Testis (tissue), 3 donors: ENCODE measurements around the gene MFSD6. TPM values are rescaled to one million over a fixed set of nuclear protein-coding genes. Genes with fewer than 3 reads are reported as not detected.
A peak's percentile ranks its signal among the peaks of the same experiment; 100 is the strongest.

ENCODE experiments used
- DNase-seq: peaks from one replicate; pipeline ENCODE4 v3.0.0-alpha.2; 2019
- H3K27ac ChIP-seq, 2 donors: fragments of 200-600 bp; sonication (generic); one replicate each; pipeline ENCODE4 v1.5.1; 2019
- H3K27me3 ChIP-seq: fragments of 200-600 bp; sonication (generic); one replicate; pipeline ENCODE4 v1.5.1; 2019
- H3K36me3 ChIP-seq: fragments of 200-600 bp; sonication (generic); one replicate; pipeline ENCODE4 v1.5.1; 2017; ENCODE audit warnings: low read depth; ENCODE audit errors: missing control alignments
- H3K4me1 ChIP-seq: fragments of 200-600 bp; sonication (generic); one replicate; pipeline ENCODE4 v1.5.1; 2019
- H3K4me3 ChIP-seq, 2 donors: fragments of 200-600 bp; sonication (generic); one replicate each; pipeline ENCODE4 v1.5.1; 2017 to 2019
- H3K9me3 ChIP-seq: fragments of 200-600 bp; sonication (generic); one replicate; pipeline ENCODE4 v1.5.1; 2017
- CTCF ChIP-seq, 3 experiments: fragments of 450-650 bp in 2 of 3; fragments of 200-600 bp in 1 of 3; sonication (generic) in 1 of 3; IDR thresholded peaks; one replicate each; pipeline ENCODE4 v1.5.1; 2016 to 2019; ENCODE audit warnings: antibody characterized with exemption in 3 of 3, mild to moderate bottlenecking in 2 of 3, moderate library complexity in 1 of 3
- POLR2A ChIP-seq: fragments of 450-650 bp; IDR thresholded peaks from one replicate; pipeline ENCODE4 v1.6.1; 2017; ENCODE audit warnings: antibody characterized with exemption, mild to moderate bottlenecking, moderate library complexity
- WGBS, 2 donors: methylation state at CpG; one replicate each; pipeline ENCODE4 v1.1.5; 2018; 5-methylcytosine and 5-hydroxymethylcytosine counted together
- intact Hi-C: fragments of 100-400 bp; cut with DNase I; formaldehyde crosslinking; loops from one replicate; pipeline ENCODE4 v1.15.1; 2023; ENCODE audit warnings: low total_unique reads
- polyA plus RNA-seq: library from polyadenylated mRNA; stranded (reverse); fragments of 350-450 nt; fragmentation: Illumina TruSeq; extraction: RNeasy Lipid Tissue Mini Kit (QIAGEN cat#74804); gene quantifications from one replicate; pipeline ENCODE4 v1.2.3, GENCODE V29; 2014; ENCODE audit warnings: low read depth, low replicate concordance; ENCODE audit not compliant: insufficient read depth
- total RNA-seq, 2 donors: library from RNA; depleted of rRNA; stranded (reverse); fragments of >200 nt; gene quantifications; one replicate each; pipeline ENCODE4 v1.2.3, GENCODE V29; 2016

Gene MFSD6
- total and polyA plus RNA-seq, 3 donors from 2014 or later: 15.0 to 47.3 (median 29.9) TPM

- H3K4me1 ChIP-seq: no peaks in the 10 kb centered on the region
- no peaks in the 10 kb centered on the region for H3K9me3 ChIP-seq
- H3K27me3 ChIP-seq: no peaks in the 10 kb centered on the region
- peak; percentile 47 for DNase-seq
- WGBS, 2 donors: 28 to 33% methylated on average over 1 of the region's 1 CpG
- no peak overlapping the region for H3K4me3 ChIP-seq
- TF ChIP-seq CTCF (IDR thresholded peaks at IDR 0.05): peak in 2 of 3 experiments; percentile 46 to 47
- TF ChIP-seq POLR2A: no peak
- H3K27ac ChIP-seq: no peak overlapping the region
- intact Hi-C loops: no loop called here
- H3K36me3 ChIP-seq: no peaks in the 10 kb centered on the region
Measured at GRCh38 chr2:190382851-190383250, 25.3 kb upstream of the MFSD6 start.

DNA sequence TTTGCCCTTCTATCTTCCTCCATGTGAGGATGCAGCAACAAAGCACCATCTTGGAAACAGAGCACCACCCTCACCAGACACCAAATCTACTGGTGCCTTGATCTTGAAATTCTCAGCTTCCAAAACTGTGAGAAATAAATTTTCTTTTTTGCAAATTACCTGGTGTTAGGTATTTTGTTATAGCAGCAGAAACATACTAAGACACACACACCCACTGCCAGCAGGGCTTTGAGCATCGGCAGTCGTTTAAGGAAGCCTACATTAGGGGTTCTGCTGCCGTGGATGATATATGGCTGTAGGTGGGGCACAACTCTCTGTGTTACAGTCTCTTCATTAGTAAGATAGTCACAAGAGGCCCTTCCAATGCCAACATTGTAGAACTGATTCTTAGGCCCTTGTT, 20.7 kb upstream of the MFSD6 start:
- Histone ChIP-seq H3K36me3 (no peaks in the 10 kb centered on the region), H3K27ac (no peak overlapping the region), H3K4me1 (no peaks in the 10 kb centered on the region), H3K27me3 (no peaks in the 10 kb centered on the region), H3K4me3 (no peak overlapping the region), H3K9me3 (no peaks in the 10 kb centered on the region)
- TF ChIP-seq CTCF (IDR thresholded peaks at IDR 0.05): no peak
- TF ChIP-seq POLR2A: no peak
- WGBS, 2 donors: 90 to 91% methylated on average over 3 of the region's 3 CpGs
- intact Hi-C loops: no loop called here
- no peak for DNase-seq

- Histone ChIP-seq H3K4me3 (no peak overlapping the region), H3K27ac (no peak overlapping the region), H3K4me1 (no peaks in the 10 kb centered on the region), H3K9me3 (no peaks in the 10 kb centered on the region), H3K27me3 (no peaks in the 10 kb centered on the region), H3K36me3 (no peaks in the 10 kb centered on the region)
- no peak for DNase-seq
- WGBS, 2 donors: 78 to 81% methylated on average over 2 of the region's 2 CpGs
- TF ChIP-seq CTCF (IDR thresholded peaks at IDR 0.05): no peak
- TF ChIP-seq POLR2A: no peak
- intact Hi-C loops: no loop called here
Measured at GRCh38 chr2:190396271-190396670, 11.9 kb upstream of the MFSD6 start.

DNA sequence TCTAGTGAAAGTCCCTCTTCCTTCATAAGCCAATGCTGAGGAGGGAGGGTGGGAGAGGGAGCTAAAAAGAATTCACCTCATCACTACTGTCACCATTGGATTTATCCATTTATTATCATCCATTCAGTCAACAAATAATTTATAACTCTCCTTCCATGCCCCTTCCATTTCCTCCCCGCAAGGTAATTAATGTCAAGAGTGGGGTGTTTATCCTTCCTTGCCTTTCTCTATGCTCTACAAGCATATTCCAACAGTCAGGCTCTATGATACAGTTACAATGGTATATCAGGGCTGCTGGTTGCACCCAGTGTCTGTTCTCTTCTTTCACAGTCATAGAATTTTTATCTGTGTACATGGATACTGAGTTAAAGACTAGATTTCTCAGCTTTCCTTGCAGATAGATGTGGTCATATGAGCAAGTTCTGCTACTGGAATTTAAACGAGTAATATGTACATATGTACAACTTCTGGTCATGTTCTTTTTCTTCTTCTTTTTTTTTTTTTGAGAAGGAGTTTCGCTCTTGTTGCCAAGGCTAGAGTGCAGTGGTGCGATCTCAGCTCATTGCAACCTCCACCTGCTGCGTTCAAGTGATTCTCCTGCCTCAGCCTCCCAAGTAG, 5.1 kb upstream of the MFSD6 start:
- TF ChIP-seq POLR2A (no peak), CTCF (IDR thresholded peaks at IDR 0.05) (no peak)
- intact Hi-C loops: no loop called here
- H3K4me1 ChIP-seq: peaks cover 3% of the 10 kb centered on the region
- no peak for DNase-seq
- H3K27me3 ChIP-seq: no peaks in the 10 kb centered on the region
- no peak overlapping the region for H3K27ac ChIP-seq
- H3K9me3 ChIP-seq: no peaks in the 10 kb centered on the region
- no peak overlapping the region for H3K4me3 ChIP-seq
- WGBS, 2 donors: 59 to 84% methylated on average over 5 of the region's 5 CpGs
- no peaks in the 10 kb centered on the region for H3K36me3 ChIP-seq

- H3K4me3 ChIP-seq: no peak overlapping the region
- H3K4me1 ChIP-seq: peaks cover 3% of the 10 kb centered on the region
- H3K27me3 ChIP-seq: no peaks in the 10 kb centered on the region
- H3K36me3 ChIP-seq: no peaks in the 10 kb centered on the region
- H3K27ac ChIP-seq: no peak overlapping the region
- DNase-seq: no peak
- intact Hi-C loops: no loop called here
- H3K9me3 ChIP-seq: no peaks in the 10 kb centered on the region
- no peak for TF ChIP-seq POLR2A
Measured at GRCh38 chr2:190404487-190404886, 3.7 kb upstream of the MFSD6 start.
